DMS114 treated with DMSO at 0.1 percent for 48 hours (cell line): ENCODE measurements around the gene NFAM1.

Experiments
- DNase-seq: peaks from one replicate; lab custom pipeline; 2025; ENCODE audit not compliant: unreplicated experiment; lab: John Stamatoyannopoulos, UW

The NFAM1 gene

GRCh38 chr22:42361523-42361922 is 70.7 kb downstream of the NFAM1 start:
- DNase-seq, result no peak

GRCh38 chr22:42360348-42360747 is 71.9 kb downstream of the NFAM1 start:
- DNase-seq, result no peak

GRCh38 chr22:42358643-42359558 is 73.3 kb downstream of the NFAM1 start:
- no peak for DNase-seq

- DNase-seq, result no peak
These were observed 74.4 kb downstream of the NFAM1 start for GRCh38 chr22:42357634-42358296.

- DNase-seq, result no peak
These were observed 75.0 kb downstream of the NFAM1 start for GRCh38 chr22:42357221-42357620.

GRCh38 chr22:42356533-42356932 is 75.7 kb downstream of the NFAM1 start:
- no peak for DNase-seq

GRCh38 chr22:42353883-42354727 is 78.1 kb downstream of the NFAM1 start:
- DNase-seq, result no peak

GRCh38 chr22:42350373-42350772 is 81.8 kb downstream of the NFAM1 start:
- no peak for DNase-seq

GRCh38 chr22:42347281-42347824 is 84.8 kb downstream of the NFAM1 start:
- no peak for DNase-seq

- DNase-seq, result no peak
These were observed 85.5 kb downstream of the NFAM1 start for GRCh38 chr22:42346722-42347121.

- no peak for DNase-seq
These were observed 86.7 kb downstream of the NFAM1 start for GRCh38 chr22:42345458-42345857.

- no peak for DNase-seq
These were observed 87.8 kb downstream of the NFAM1 start for GRCh38 chr22:42344361-42344905.

- no peak for DNase-seq
These were observed 88.6 kb downstream of the NFAM1 start for GRCh38 chr22:42343531-42344081.

GRCh38 chr22:42343121-42343454 is 89.1 kb downstream of the NFAM1 start:
- no peak for DNase-seq

GRCh38 chr22:42342426-42343120 is 89.6 kb downstream of the NFAM1 start:
- DNase-seq, result no peak

GRCh38 chr22:42341779-42342178 is 90.4 kb downstream of the NFAM1 start:
- no peak for DNase-seq

- no peak for DNase-seq
These were observed 91.3 kb downstream of the NFAM1 start for GRCh38 chr22:42340829-42341383.

- DNase-seq, result no peak
These were observed 92.1 kb downstream of the NFAM1 start for GRCh38 chr22:42340150-42340549.

- DNase-seq, result no peak
These were observed 93.7 kb downstream of the NFAM1 start for GRCh38 chr22:42338479-42338878.

- no peak for DNase-seq
These were observed 94.8 kb downstream of the NFAM1 start for GRCh38 chr22:42337356-42337755.
